Mucosa of gallbladder (tissue), 1 donor: ENCODE data around the gene SLC1A4. TPM values are rescaled to one million over a fixed set of nuclear protein-coding genes. Genes with fewer than 3 reads are reported as not detected.
"Not testable (repeated sequence)": the region's sequence is repeated elsewhere in the genome, so short reads cannot be mapped to it uniquely, and the experiment has no call there.

ENCODE experiments used
- DNase-seq: peaks from one replicate; pipeline ENCODE4 v3.0.0-alpha.2; 2020; ENCODE audit warnings: low spot score
- total RNA-seq: library from RNA; stranded (reverse); gene quantifications from one replicate; pipeline ENCODE4 v1.2.1, GENCODE V29; 2021
- donor health status: DM: no; HTN: no; CAD: no.

SLC1A4 gene
- total RNA-seq, 1 donor from 2014 or later: 14.3 TPM

- no peak for DNase-seq
Measured at GRCh38 chr2:64992218-64992617, 3.0 kb downstream of the SLC1A4 start.

GRCh38 chr2:64992990-64993389, 3.8 kb downstream of the SLC1A4 start:
- DNase-seq: no peak

- no peak for DNase-seq
Measured at GRCh38 chr2:64995041-64995440, 5.8 kb downstream of the SLC1A4 start.

- no peak for DNase-seq
Measured at GRCh38 chr2:64996871-64997307, 7.7 kb downstream of the SLC1A4 start.

- DNase-seq: no peak
Measured at GRCh38 chr2:64998658-64999061, 9.5 kb downstream of the SLC1A4 start.

GRCh38 chr2:64999754-65000153, 10.6 kb downstream of the SLC1A4 start:
- DNase-seq: no peak

GRCh38 chr2:65000644-65001043, 11.4 kb downstream of the SLC1A4 start:
- DNase-seq: no peak

GRCh38 chr2:65003037-65003436, 13.8 kb downstream of the SLC1A4 start:
- DNase-seq: no peak

GRCh38 chr2:65004232-65004631, 15.0 kb downstream of the SLC1A4 start:
- DNase-seq: not testable (repeated sequence)

GRCh38 chr2:65013776-65014175, 24.6 kb downstream of the SLC1A4 start:
- no peak for DNase-seq

GRCh38 chr2:65015731-65016130, 26.5 kb downstream of the SLC1A4 start:
- DNase-seq: no peak

GRCh38 chr2:65016789-65017188, 27.6 kb downstream of the SLC1A4 start:
- DNase-seq: no peak

GRCh38 chr2:65017335-65017734, 28.1 kb downstream of the SLC1A4 start:
- DNase-seq: no peak

- no peak for DNase-seq
Measured at GRCh38 chr2:65018141-65018582, 29.0 kb downstream of the SLC1A4 start.

GRCh38 chr2:65019010-65019409, 29.8 kb downstream of the SLC1A4 start:
- no peak for DNase-seq

- DNase-seq: no peak
Measured at GRCh38 chr2:65019675-65020195, 30.5 kb downstream of the SLC1A4 start.

- DNase-seq: not testable (repeated sequence)
Measured at GRCh38 chr2:65020251-65020650, 31.1 kb downstream of the SLC1A4 start.

GRCh38 chr2:65020943-65021528, 31.8 kb downstream of the SLC1A4 start:
- DNase-seq: no peak

GRCh38 chr2:65021709-65022108, 32.5 kb downstream of the SLC1A4 start:
- no peak for DNase-seq

- no peak for DNase-seq
Measured at GRCh38 chr2:65022189-65022588, 33.0 kb downstream of the SLC1A4 start.

- DNase-seq: no peak
Measured at GRCh38 chr2:65023742-65024141, 34.5 kb downstream of the SLC1A4 start.

- DNase-seq: no peak
Measured at GRCh38 chr2:65024149-65024829, 35.1 kb downstream of the SLC1A4 start.

- no peak for DNase-seq
Measured at GRCh38 chr2:65025453-65026123, 36.4 kb downstream of the SLC1A4 start.
